ENCODE results near the gene SLC35F3. TPM values are rescaled to one million over a fixed set of nuclear protein-coding genes. Genes with fewer than 3 reads are reported as not detected.
"Not testable (repeated sequence)": the region's sequence is repeated elsewhere in the genome, so short reads cannot be mapped to it uniquely, and the experiment has no call there.

SLC35F3 gene
- total and polyA plus RNA-seq, 8 donors = 1.4 to 7.1 (median 2.5) TPM

GRCh38 chr1:234355782-234356510 is 451.5 kb downstream of the SLC35F3 start:
- ATAC-seq (no peak), DNase-seq (no peak), FAIRE-seq (no peak)
- 38% methylated on average over 3 of the region's 3 CpGs for WGBS, 2 donors
- no peaks in the 10 kb centered on the region for H3K4me1 ChIP-seq
- H3K27me3 ChIP-seq = no peaks in the 10 kb centered on the region
- no peaks in the 10 kb centered on the region for H3K36me3 ChIP-seq
- no peaks in the 10 kb centered on the region for H3K9me3 ChIP-seq
- no peak overlapping the region for H3K4me3 ChIP-seq
- TF ChIP-seq CTCF (IDR thresholded peaks at IDR 0.05) = no peak
- H3K27ac ChIP-seq = no peak overlapping the region
- intact Hi-C loops (cut with DNase I) = no loop called here

GRCh38 chr1:234356615-234357269 is 452.3 kb downstream of the SLC35F3 start:
- peak; percentile 59 to 85 (median 70) for DNase-seq
- H3K4me1 ChIP-seq; H3K36me3 ChIP-seq; H3K9me3 ChIP-seq; FAIRE-seq; H3K27me3 ChIP-seq; intact Hi-C loops (cut with DNase I): not testable (repeated sequence)
- H3K27ac ChIP-seq = peak overlapping the region in 1 of 4 donors; percentile 32
- ATAC-seq = peak; percentile 88 to 98 (median 94)
- 39 to 40% methylated on average over 35 of the region's 35 CpGs for WGBS, 2 donors
- peak overlapping the region; percentile 6 to 40 (median 26) for H3K4me3 ChIP-seq

- Histone ChIP-seq H3K27ac (no peak overlapping the region), H3K36me3 (no peaks in the 10 kb centered on the region), H3K27me3 (no peaks in the 10 kb centered on the region), H3K4me1 (no peaks in the 10 kb centered on the region), H3K9me3 (no peaks in the 10 kb centered on the region), H3K4me3 (peak overlapping the region in 2 of 4 donors; percentile 37 to 40)
- intact Hi-C loops (cut with DNase I) = no loop called here
- no peak for TF ChIP-seq CTCF (IDR thresholded peaks at IDR 0.05)
- ATAC-seq (no peak), FAIRE-seq (no peak), DNase-seq (no peak)
Observed at GRCh38 chr1:234357831-234358230, 453.4 kb downstream of the SLC35F3 start.

- FAIRE-seq (no peak), ATAC-seq (no peak), DNase-seq (no peak)
- H3K4me1 ChIP-seq = no peaks in the 10 kb centered on the region
- TF ChIP-seq CTCF (IDR thresholded peaks at IDR 0.05) = no peak
- H3K36me3 ChIP-seq = no peaks in the 10 kb centered on the region
- H3K4me3 ChIP-seq = no peak overlapping the region
- intact Hi-C loops (cut with DNase I) = no loop called here
- H3K27ac ChIP-seq = no peak overlapping the region
- WGBS, 2 donors = 82 to 89% methylated on average over 3 of the region's 3 CpGs
- H3K9me3 ChIP-seq = no peaks in the 10 kb centered on the region
- H3K27me3 ChIP-seq = no peaks in the 10 kb centered on the region
Observed at GRCh38 chr1:234361102-234361603, 456.7 kb downstream of the SLC35F3 start.

GRCh38 chr1:234362558-234362957 is 458.1 kb downstream of the SLC35F3 start:
- Histone ChIP-seq H3K9me3 (no peaks in the 10 kb centered on the region), H3K4me1 (no peaks in the 10 kb centered on the region), H3K36me3 (no peaks in the 10 kb centered on the region), H3K27ac (no peak overlapping the region), H3K4me3 (no peak overlapping the region), H3K27me3 (no peaks in the 10 kb centered on the region)
- 74 to 86% methylated on average over 2 of the region's 2 CpGs for WGBS, 2 donors
- intact Hi-C loops (cut with DNase I) = no loop called here
- DNase-seq (no peak), FAIRE-seq (no peak), ATAC-seq (no peak)
- TF ChIP-seq CTCF (IDR thresholded peaks at IDR 0.05) = no peak
